Caki2 (cell line): ENCODE data around the gene ALS2. TPM values are rescaled to one million over a fixed set of nuclear protein-coding genes. Genes with fewer than 3 reads are reported as not detected.

Source experiments
- DNase-seq: peaks from one replicate; pipeline ENCODE4 v3.0.0-alpha.2; 2015; ENCODE audit warnings: low read depth
- in situ Hi-C: cut with HindIII; loops from 2 replicates; pipeline ENCODE4 v1.10.0; 2016; ENCODE audit warnings: low sequenced_read_pairs, low pct_unique_long_range_greater_than_20kb, mixed read lengths
- total RNA-seq: library from RNA; depleted of rRNA; stranded (reverse); fragments of >200 nt; shearing (Covaris generic); gene quantifications from 2 replicates; pipeline ENCODE4 v1.2.3, GENCODE V29; 2014; ENCODE audit warnings: low replicate concordance; rRNA removed

Gene ALS2
- total RNA-seq, 1 experiment from 2014 or later = 19.0 TPM

DNA sequence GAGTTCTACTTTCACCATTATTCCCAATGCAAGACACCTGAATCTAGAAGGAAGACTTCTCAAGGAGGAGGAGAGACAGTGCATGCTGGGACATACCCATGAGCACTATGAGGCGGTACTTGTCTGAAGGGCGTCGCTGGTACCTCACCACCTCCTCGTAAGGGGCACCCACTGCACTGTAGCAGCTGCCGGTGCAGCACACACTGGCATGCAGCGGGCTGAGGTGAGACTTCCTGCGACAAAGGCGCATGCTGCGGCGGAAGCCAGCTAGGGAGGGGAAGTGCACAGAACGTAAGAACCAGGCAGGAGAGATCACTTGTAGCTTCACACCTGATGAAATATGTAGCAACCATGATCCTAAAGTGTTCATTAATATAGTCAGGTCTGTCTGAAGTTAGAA, 124.6 kb downstream of the ALS2 start:
- DNase-seq = no peak
- in situ Hi-C loops = no loop called here

DNA sequence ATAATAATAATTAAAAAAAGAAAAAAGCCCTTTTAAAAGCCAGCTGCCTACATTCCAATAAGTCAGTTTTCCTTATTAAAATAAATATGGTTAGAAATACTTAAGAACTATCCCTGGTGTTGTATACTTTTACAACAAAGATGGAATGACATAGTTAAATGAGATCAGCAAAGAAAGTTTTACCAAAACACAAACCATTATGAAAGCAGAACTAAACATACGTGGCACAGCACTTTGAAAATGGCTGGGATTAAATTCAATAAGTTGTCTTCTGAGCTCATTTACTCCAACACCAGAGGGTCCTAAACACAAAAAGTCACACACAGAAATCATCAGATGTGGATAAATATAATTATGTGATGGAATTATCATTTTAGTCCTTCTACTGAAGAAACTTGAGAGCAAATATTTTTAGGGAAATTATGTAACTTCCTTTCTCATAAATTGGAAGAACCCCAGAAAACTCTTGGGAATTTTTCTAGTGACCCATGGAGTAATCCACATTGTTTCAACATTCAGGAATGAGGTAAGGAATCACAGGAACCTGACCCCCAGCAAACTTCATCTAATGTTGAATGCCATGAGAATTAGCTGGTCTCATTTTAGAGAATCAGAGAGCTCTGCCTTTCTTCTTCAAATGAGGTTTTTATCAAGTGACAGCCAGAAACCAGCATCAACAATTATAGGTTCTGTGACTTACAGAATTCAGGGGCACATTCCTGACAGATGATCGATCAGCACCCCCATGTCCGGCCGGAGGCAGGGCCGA, 125.9 kb downstream of the ALS2 start:
- in situ Hi-C loops = no loop called here
- DNase-seq = no peak

DNA sequence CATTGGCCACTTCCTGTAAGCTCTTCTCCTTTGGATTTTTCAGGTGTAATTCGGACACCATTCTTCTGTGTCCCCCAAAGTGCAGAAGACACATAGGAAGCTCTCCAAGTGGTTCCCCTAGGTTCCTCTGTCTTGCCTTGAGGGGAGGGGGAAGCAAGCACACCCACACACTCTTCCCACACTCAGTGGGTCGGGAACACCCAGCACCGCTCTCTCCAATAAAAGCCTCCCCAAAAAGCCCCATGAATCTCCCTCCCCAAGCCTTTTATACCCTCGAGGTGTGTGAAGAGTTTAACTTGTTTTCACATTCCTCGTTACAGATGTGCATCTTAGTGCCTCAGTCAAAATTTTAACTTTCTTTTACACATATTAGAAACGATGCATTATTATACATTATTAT, 127.5 kb downstream of the ALS2 start:
- DNase-seq = no peak
- in situ Hi-C loops = no loop called here

Other genes with a start within 250 kb of the ALS2 start
- gene TMEM237, start 137.4 kb downstream of the ALS2 start, total RNA-seq = 37.5 and 60.1 TPM in 2 replicates
- not detected in 2 replicates for gene MPP4, start 82.3 kb downstream of the ALS2 start, total RNA-seq
- gene CDK15, start 25.6 kb upstream of the ALS2 start, total RNA-seq = 0.12 and 0.27 TPM in 2 replicates